Measurements from ENCODE around the gene MINDY4. TPM values are rescaled to one million over a fixed set of nuclear protein-coding genes. Genes with fewer than 3 reads are reported as not detected.

MINDY4 gene
- total RNA-seq, 1 donor from 2014 or later: 4.4 TPM

GRCh38 chr7:30841025-30841735 lies 70.0 kb downstream of the MINDY4 start:
- Mint-ChIP-seq H3K27ac (ENCODE audit: unreplicated experiment) (no peak overlapping the region), H3K4me3 (ENCODE audit: unreplicated experiment) (no peak overlapping the region), H3K4me1 (ENCODE audit: unreplicated experiment) (peaks cover 29% of the 10 kb centered on the region), H3K36me3 (ENCODE audit: unreplicated experiment) (peaks cover 9% of the 10 kb centered on the region), H3K27me3 (ENCODE audit: unreplicated experiment) (no peaks in the 10 kb centered on the region), H3K9me3 (ENCODE audit: unreplicated experiment) (no peaks in the 10 kb centered on the region)
- TF ChIP-seq, protein P1, sequence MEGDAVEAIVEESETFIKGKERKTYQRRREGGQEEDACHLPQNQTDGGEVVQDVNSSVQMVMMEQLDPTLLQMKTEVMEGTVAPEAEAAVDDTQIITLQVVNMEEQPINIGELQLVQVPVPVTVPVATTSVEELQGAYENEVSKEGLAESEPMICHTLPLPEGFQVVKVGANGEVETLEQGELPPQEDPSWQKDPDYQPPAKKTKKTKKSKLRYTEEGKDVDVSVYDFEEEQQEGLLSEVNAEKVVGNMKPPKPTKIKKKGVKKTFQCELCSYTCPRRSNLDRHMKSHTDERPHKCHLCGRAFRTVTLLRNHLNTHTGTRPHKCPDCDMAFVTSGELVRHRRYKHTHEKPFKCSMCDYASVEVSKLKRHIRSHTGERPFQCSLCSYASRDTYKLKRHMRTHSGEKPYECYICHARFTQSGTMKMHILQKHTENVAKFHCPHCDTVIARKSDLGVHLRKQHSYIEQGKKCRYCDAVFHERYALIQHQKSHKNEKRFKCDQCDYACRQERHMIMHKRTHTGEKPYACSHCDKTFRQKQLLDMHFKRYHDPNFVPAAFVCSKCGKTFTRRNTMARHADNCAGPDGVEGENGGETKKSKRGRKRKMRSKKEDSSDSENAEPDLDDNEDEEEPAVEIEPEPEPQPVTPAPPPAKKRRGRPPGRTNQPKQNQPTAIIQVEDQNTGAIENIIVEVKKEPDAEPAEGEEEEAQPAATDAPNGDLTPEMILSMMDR (IDR thresholded peaks at IDR 0.05): no peak
- DNase-seq (ENCODE audit: extremely low spot score, unreplicated experiment): no peak

- H3K4me1 Mint-ChIP-seq (ENCODE audit: unreplicated experiment): peaks cover 29% of the 10 kb centered on the region
- TF ChIP-seq, protein P1 (IDR thresholded peaks at IDR 0.05): no peak
- H3K36me3 Mint-ChIP-seq (ENCODE audit: unreplicated experiment): peaks cover 7% of the 10 kb centered on the region
- H3K9me3 Mint-ChIP-seq (ENCODE audit: unreplicated experiment): no peaks in the 10 kb centered on the region
- H3K27ac Mint-ChIP-seq (ENCODE audit: unreplicated experiment): no peak overlapping the region
- no peaks in the 10 kb centered on the region for H3K27me3 Mint-ChIP-seq (ENCODE audit: unreplicated experiment)
- DNase-seq (ENCODE audit: extremely low spot score, unreplicated experiment): no peak
- no peak overlapping the region for H3K4me3 Mint-ChIP-seq (ENCODE audit: unreplicated experiment)
Observed at GRCh38 chr7:30841801-30842541, 70.8 kb downstream of the MINDY4 start.

GRCh38 chr7:30842542-30843451 lies 71.6 kb downstream of the MINDY4 start:
- DNase-seq (ENCODE audit: extremely low spot score, unreplicated experiment): no peak

DNA sequence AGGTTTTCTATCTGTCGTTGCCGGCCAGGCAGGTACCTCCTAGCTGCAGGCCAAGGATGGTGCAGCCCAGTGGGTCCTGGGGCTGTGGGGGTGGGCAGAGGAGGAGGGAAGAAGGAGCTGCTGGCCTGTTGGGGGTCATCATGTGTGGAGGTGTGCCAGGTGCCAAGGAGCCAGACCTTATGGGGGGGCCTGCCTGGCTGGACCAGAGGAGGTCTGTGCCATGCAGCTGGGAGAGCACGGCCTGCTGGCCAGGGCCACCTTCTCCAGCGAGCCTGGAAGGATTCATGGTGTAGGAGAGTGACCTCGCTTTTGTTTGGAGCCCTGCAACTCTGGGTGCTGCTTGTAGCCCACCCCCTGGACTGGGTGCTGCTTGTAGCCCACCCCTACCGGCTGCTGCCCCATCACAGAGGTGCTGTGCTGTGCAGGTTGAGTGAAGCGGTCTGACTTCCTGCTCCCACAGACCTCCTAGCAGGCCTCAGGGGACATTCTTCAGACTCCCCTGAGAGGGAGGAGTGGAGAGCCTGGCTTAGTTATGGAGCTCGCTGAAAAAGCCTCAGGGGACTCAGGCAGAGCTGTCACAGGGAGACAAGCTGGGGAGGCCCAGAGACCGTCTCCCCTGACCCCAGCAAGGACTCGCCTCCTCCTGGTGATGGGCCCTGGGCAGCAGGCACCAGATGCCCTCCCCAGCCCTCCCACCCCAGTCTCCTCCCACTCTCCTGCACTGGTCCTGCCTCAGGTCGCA lies 72.7 kb downstream of the MINDY4 start:
- peaks cover 31% of the 10 kb centered on the region for H3K4me1 Mint-ChIP-seq (ENCODE audit: unreplicated experiment)
- no peaks in the 10 kb centered on the region for H3K27me3 Mint-ChIP-seq (ENCODE audit: unreplicated experiment)
- no peaks in the 10 kb centered on the region for H3K36me3 Mint-ChIP-seq (ENCODE audit: unreplicated experiment)
- TF ChIP-seq, protein P1 (IDR thresholded peaks at IDR 0.05): no peak
- no peak overlapping the region for H3K27ac Mint-ChIP-seq (ENCODE audit: unreplicated experiment)
- no peak overlapping the region for H3K4me3 Mint-ChIP-seq (ENCODE audit: unreplicated experiment)
- H3K9me3 Mint-ChIP-seq (ENCODE audit: unreplicated experiment): no peaks in the 10 kb centered on the region
- DNase-seq (ENCODE audit: extremely low spot score, unreplicated experiment): no peak

More at GRCh38 chr7:30842542-30843451, 71.6 kb downstream of the MINDY4 start:
- H3K4me3 Mint-ChIP-seq (ENCODE audit: unreplicated experiment): no peak overlapping the region
- H3K9me3 Mint-ChIP-seq (ENCODE audit: unreplicated experiment): no peaks in the 10 kb centered on the region
- no peak overlapping the region for H3K27ac Mint-ChIP-seq (ENCODE audit: unreplicated experiment)
- peaks cover 1% of the 10 kb centered on the region for H3K36me3 Mint-ChIP-seq (ENCODE audit: unreplicated experiment)
- H3K27me3 Mint-ChIP-seq (ENCODE audit: unreplicated experiment): no peaks in the 10 kb centered on the region
- peaks cover 29% of the 10 kb centered on the region for H3K4me1 Mint-ChIP-seq (ENCODE audit: unreplicated experiment)
- TF ChIP-seq, protein P1 (IDR thresholded peaks at IDR 0.05): no peak

Measured in osteocyte (in vitro differentiated cells).